RWPE2 (cell line): ENCODE data around the gene RFTN2.

Source experiments
- ATAC-seq: fragments of 200-7000 bp; cut with Tn5 transposase; 3 replicates; pipeline ENCODE4 v1.9.1; 2021; ENCODE audit warnings: low read depth
- DNase-seq: peaks from one replicate; pipeline ENCODE4 v3.0.0-alpha.2; 2020; ENCODE audit warnings: low spot score
- H3K27ac ChIP-seq: fragments of 450-650 bp; 2 replicates; pipeline ENCODE4 v1.5.1; 2017; ENCODE audit warnings: mild to moderate bottlenecking; ENCODE audit not compliant: poor library complexity, severe bottlenecking
- H3K27me3 ChIP-seq: fragments of 250-450 bp; sonication (Bioruptor Pico); 2 replicates; pipeline ENCODE4 v1.5.1; 2021; ENCODE audit warnings: mild to moderate bottlenecking, moderate library complexity; ENCODE audit not compliant: insufficient read depth, poor library complexity, severe bottlenecking
- H3K36me3 ChIP-seq: fragments of 250-450 bp; sonication (Bioruptor Pico); 2 replicates; pipeline ENCODE4 v1.5.1; 2020; ENCODE audit warnings: low read depth, mild to moderate bottlenecking, moderate library complexity
- H3K4me1 ChIP-seq: fragments of 250-450 bp; sonication (Bioruptor Pico); 2 replicates; pipeline ENCODE4 v1.5.1; 2021; ENCODE audit warnings: mild to moderate bottlenecking, moderate library complexity; ENCODE audit not compliant: insufficient read depth, poor library complexity, severe bottlenecking
- H3K4me3 ChIP-seq: fragments of 250-450 bp; sonication (Bioruptor Pico); 2 replicates; pipeline ENCODE4 v1.5.1; 2021; ENCODE audit warnings: mild to moderate bottlenecking, moderate library complexity; ENCODE audit not compliant: severe bottlenecking
- H3K9me3 ChIP-seq: fragments of 250-450 bp; sonication (Bioruptor Pico); 2 replicates; pipeline ENCODE4 v1.5.1; 2021; ENCODE audit warnings: mild to moderate bottlenecking, moderate library complexity; ENCODE audit not compliant: severe bottlenecking
- TF ChIP-seq, protein P1 (sequence below): fragments of 450-650 bp; IDR thresholded peaks from one replicate; pipeline ENCODE4 v1.5.1; 2017; ENCODE audit warnings: mild to moderate bottlenecking, moderate library complexity; ENCODE audit not compliant: poor library complexity, severe bottlenecking

RFTN2 gene

DNA sequence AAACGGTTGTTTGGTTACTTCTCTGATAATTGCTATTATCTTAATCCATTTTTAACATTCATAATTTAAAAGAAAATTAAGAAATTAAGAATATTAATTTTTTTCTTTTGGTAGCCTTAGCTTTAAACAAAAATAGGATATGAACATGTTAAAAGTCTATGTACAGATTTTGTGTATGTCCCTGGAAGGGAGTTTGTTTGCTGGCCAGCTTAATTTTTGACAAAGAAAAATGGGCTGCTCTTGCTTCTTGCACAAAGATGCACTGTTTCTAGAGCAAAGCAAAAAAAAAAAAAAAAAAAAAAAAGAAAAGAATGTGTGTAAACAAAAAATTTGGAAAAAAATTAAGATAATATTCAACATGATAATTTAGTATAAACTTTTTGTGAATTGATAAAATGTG, 1.3 kb downstream of the RFTN2 start:
- TF ChIP-seq, protein P1, sequence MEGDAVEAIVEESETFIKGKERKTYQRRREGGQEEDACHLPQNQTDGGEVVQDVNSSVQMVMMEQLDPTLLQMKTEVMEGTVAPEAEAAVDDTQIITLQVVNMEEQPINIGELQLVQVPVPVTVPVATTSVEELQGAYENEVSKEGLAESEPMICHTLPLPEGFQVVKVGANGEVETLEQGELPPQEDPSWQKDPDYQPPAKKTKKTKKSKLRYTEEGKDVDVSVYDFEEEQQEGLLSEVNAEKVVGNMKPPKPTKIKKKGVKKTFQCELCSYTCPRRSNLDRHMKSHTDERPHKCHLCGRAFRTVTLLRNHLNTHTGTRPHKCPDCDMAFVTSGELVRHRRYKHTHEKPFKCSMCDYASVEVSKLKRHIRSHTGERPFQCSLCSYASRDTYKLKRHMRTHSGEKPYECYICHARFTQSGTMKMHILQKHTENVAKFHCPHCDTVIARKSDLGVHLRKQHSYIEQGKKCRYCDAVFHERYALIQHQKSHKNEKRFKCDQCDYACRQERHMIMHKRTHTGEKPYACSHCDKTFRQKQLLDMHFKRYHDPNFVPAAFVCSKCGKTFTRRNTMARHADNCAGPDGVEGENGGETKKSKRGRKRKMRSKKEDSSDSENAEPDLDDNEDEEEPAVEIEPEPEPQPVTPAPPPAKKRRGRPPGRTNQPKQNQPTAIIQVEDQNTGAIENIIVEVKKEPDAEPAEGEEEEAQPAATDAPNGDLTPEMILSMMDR, result no peak
- Histone ChIP-seq H3K36me3 (no peaks in the 10 kb centered on the region), H3K4me1 (no peaks in the 10 kb centered on the region), H3K9me3 (no peaks in the 10 kb centered on the region), H3K27me3 (no peaks in the 10 kb centered on the region), H3K4me3 (no peak overlapping the region), H3K27ac (no peak overlapping the region)
- ATAC-seq (no peak), DNase-seq (no peak)

DNA sequence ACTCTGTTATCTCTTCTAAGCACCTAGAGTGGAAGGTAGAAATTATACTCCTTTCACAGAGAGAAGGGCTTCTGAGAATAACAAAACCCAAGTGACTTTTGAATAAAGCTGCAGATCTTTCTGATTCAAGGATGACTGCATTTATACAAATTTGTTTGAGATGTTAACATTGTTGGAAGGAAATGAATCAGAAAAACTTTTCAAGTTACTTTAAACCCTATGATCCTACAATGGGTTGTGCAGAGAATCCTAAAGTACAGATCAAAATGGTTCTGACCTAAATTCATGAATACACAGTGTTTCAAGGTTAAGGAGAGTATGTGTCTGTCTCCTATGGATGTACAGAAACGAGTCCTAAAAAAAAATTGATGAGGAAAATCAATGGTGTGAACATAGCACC, 1.8 kb downstream of the RFTN2 start:
- TF ChIP-seq, protein P1, result no peak
- no peak overlapping the region for H3K4me3 ChIP-seq
- no peak for ATAC-seq

DNA sequence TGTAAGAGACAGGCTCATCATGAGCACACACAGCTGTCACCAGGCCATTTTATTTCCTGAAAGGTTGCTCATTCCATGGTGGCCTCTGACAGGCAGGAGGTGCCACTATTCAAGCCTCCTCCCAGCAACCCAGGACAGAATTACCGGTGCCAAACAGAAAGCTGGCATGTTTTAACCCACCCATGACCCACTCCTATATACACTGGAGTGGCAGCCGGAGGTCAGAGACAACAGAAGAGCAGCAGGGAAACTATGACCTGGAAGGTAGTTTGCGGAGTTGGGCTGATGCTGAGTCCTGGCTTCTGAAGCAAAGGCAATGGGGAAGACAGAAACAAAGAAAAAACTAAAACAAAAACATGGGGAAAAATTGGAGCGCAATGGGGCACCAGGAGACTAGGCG, 2.3 kb downstream of the RFTN2 start:
- no peak overlapping the region for H3K27ac ChIP-seq
- no peaks in the 10 kb centered on the region for H3K36me3 ChIP-seq
- no peak overlapping the region for H3K4me3 ChIP-seq
- no peaks in the 10 kb centered on the region for H3K9me3 ChIP-seq
- DNase-seq (no peak), ATAC-seq (no peak)
- no peaks in the 10 kb centered on the region for H3K27me3 ChIP-seq
- TF ChIP-seq, protein P1, result no peak
- H3K4me1 ChIP-seq, result no peaks in the 10 kb centered on the region

More for the DNA sequence above, 1.8 kb downstream of the RFTN2 start:
- Histone ChIP-seq H3K27ac (no peak overlapping the region), H3K9me3 (no peaks in the 10 kb centered on the region), H3K4me1 (no peaks in the 10 kb centered on the region), H3K27me3 (no peaks in the 10 kb centered on the region), H3K36me3 (no peaks in the 10 kb centered on the region)
- DNase-seq, result no peak

DNA sequence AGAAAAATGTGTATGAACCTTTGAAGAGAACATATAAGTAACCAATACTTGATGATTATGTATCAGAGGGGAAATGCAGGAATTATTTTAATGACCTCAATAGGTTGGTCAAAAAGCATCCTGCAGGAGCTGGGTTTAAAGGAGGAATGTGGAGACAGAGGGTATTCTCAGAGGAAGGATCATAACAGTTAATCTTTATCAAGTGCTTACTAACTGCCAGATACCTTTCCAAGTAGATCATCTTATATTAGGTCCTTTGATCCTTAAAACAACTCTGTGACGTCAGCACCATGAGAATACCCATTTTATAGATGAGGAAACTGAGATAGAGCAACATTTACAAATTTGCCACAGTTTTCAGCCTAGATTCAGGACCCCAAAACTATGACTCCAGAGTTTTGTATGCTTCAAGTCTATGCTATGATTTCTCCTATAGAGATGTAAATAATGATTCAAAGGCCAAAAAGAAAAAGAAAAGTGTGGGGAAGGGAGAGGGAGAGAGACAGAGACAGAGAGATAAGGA, 3.0 kb downstream of the RFTN2 start:
- H3K4me3 ChIP-seq, result no peak overlapping the region
- TF ChIP-seq, protein P1, result no peak
- ATAC-seq (no peak), DNase-seq (no peak)
- H3K27ac ChIP-seq, result no peak overlapping the region
- H3K36me3 ChIP-seq, result no peaks in the 10 kb centered on the region
- no peaks in the 10 kb centered on the region for H3K4me1 ChIP-seq
- no peaks in the 10 kb centered on the region for H3K27me3 ChIP-seq
- no peaks in the 10 kb centered on the region for H3K9me3 ChIP-seq

DNA sequence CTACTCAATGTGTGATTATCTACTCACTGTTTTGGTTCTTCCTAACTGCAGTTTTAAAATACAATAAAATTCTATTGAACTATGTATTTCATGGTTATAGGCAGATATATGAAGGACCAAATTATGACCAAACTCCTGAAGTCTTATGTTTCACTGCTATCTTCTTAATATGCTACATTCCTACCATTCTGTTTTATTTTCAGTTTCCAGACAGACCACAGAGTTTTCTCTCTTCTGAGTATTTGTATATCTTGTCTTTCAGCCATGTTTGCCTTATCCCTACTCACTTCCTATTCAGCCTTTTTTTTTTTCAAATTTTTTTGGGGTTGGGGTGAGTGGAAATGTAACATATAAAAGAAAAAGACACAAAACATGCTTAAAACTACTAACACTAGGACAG, 6.3 kb downstream of the RFTN2 start:
- no peak overlapping the region for H3K27ac ChIP-seq
- H3K27me3 ChIP-seq, result no peaks in the 10 kb centered on the region
- ATAC-seq (no peak), DNase-seq (no peak)
- H3K4me3 ChIP-seq, result no peak overlapping the region
- H3K4me1 ChIP-seq, result no peaks in the 10 kb centered on the region
- no peaks in the 10 kb centered on the region for H3K36me3 ChIP-seq
- no peaks in the 10 kb centered on the region for H3K9me3 ChIP-seq
- TF ChIP-seq, protein P1, result no peak
